HG03354 (cell line): ENCODE results near the gene MREG.
"Not testable (repeated sequence)": the region's sequence is repeated elsewhere in the genome, so short reads cannot be mapped to it uniquely, and the experiment has no call there.

ENCODE experiments used
- ATAC-seq: cut with Tn5 transposase; IDR thresholded peaks from one replicate; pipeline ENCODE4 v1.9.1; 2021; ENCODE audit warnings: mild to moderate bottlenecking; ENCODE audit not compliant: unreplicated experiment, poor library complexity, severe bottlenecking

Gene MREG

DNA sequence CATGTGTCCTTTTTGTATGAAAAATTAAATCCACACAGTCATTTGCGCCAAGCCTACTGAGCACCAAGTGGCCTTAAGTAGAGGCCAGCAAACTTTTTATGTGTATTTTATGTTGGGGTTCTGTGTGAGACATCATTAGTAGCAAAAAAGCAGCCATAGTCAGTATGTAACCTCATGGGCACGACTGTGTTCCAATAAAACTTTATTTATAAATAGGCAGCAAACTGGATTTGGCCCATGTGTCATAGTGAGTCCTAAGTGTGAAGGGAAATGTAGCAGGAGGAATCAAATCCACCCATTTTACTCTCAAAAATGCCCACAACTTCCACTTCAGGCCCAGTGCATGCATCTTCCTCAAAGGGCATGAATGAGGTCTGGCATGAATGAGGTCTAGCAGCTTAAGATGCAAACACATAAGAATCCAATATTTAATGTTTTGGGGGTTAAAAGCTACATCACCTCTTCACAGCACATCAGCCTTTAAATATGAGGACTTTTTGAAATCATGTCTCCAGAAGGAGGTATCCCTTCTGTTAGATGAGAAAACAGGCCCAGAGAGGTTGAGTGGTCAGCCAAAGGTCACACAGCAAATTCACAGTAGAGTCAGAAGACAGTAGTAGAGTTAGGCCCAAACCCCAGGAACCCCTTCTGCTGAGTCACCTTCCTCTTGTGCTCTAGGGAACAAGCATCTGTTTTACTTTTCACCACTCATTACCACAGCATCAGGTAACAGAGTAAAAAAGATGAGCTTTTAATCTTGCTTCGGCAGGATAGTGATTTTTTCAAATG is 45.6 kb downstream of the MREG start:
- no peak for ATAC-seq

DNA sequence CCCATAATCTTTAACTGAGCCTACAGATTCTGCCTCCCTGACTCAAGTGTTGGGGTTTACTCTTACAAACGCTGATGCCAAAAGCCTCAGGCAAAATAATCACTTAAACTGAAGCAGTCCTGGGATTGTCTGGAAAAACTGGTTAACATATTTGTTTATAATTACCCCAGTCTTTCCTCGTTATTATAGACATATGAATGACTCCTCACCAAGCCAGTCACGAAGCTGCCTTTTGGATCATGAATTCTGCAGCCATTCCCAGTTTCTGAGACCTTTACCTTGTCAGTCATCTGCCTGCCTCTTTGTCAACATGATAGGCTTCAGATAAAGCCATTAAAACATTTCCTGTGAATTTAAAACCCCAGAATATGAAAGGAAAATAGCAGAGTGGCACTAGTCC is 46.4 kb downstream of the MREG start:
- ATAC-seq = no peak

DNA sequence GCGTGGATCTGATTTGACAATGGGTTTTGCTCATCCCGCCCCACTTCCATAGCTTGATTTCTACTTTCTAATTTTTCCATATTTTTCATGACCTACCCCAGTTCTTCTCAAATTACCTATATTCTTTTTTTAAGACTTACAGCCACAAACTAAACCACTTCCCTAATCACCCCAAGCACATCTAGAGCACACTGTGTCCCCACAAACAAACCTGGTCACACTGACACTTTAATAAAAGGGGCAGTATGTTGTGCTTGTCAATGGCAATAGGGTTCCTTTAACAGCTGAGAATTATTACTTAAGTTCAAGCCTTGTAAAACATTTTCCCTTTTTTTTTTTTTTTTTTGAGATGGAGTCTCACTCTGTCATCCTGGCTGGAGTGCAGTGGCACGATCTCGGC is 47.1 kb downstream of the MREG start:
- ATAC-seq = no peak

DNA sequence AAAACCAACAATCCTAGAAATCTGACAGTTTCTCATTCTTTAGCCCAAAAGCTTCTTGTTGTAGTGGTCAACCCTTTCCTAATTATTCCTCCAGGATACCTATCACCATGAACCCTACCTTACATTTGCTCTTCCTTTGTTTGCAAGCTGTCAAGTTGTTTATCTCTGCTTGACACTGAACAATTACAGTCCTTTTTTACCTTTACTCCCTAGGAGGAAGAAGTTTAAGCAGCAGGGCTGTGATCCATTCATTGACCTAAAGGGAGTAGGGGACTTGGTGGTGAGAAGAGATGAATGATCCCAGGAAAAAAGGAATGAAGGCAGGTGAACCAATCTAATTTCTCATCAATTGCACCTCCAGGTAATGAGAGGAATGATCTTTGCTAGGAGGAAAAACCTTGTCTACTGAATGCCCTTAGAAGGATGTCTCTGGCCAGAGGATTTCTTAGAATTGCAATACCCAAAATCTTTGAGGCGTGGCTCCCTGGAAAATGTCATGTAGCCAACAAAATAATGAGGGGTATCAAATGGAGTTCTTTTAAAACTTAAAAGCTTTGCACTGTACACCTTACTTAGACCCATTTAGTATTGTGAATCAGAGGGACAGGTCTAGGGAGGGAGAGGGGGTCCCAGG is 47.7 kb downstream of the MREG start:
- no peak for ATAC-seq

DNA sequence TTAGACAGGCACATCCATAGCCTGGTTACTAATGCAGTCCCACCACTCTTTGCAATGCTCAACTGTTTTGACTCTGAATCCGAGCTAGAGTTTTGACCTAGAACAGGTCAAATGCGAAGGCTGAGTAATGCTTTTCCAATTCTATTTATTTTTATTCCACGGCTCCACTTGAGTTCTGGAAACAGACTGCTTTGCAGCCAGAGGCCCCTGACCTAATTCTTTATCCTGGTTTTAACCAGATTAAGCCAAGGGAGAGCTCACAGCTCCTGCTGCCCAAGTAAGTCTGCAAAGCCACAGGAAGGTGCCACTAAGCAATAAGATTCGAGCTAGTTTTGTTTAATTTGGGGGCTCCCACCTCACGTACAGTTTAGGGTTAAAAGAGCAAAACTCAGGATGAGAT is 51.4 kb downstream of the MREG start:
- ATAC-seq = no peak

DNA sequence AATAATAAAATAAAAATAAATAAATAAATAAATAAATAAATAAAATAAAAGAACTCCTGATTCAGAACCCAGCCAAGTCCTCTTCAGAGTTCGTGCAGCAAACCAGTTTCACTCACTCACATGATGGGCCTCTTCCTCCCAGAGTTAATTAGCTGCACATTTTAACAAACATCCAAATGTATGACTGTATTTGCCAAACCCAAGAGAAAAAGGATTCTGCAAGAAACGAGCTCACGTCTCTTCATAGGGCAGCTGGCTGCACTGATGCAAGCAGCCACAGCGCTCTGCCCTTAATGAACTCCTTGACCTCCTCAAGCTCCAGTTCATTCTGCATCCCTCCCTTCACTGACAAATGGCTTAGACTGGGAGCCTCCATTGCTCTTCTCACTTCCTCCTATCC is 55.1 kb downstream of the MREG start:
- no peak for ATAC-seq

DNA sequence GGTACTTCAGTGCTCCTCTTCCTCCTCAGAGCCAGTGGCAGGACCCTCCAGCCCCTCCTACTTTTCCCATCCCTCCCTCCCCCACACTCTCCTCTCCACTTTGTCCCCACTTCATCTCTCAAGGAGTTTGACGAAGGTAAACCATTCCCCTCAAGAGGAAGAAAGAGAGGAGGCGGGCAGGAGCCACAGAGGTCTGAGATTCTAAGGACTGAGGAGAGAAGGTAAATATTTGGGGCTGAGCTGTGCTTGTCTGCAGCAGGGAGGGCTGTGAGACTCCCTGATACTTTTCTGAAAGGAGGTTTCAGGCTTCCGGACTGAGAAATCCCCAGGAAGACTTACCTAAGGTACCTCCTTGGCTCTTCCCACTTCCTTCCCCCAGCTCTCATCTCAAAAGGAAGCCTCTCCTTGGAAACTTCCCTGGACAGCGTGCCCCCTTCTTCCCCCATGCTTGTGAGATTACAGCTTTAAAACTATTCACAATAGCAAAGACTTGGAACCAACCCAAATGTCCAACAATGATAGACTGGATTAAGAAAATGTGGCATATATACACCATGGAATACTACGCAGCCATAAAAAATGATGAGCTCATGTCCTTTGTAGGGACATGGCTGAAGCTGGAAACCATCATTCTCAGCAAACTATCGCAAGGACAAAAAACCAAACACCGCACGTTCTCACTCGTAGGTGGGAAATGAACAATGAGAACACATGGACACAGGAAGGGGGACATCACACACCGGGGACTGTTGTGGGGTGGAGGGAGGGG is 55.8 kb downstream of the MREG start:
- ATAC-seq = not testable (repeated sequence)

DNA sequence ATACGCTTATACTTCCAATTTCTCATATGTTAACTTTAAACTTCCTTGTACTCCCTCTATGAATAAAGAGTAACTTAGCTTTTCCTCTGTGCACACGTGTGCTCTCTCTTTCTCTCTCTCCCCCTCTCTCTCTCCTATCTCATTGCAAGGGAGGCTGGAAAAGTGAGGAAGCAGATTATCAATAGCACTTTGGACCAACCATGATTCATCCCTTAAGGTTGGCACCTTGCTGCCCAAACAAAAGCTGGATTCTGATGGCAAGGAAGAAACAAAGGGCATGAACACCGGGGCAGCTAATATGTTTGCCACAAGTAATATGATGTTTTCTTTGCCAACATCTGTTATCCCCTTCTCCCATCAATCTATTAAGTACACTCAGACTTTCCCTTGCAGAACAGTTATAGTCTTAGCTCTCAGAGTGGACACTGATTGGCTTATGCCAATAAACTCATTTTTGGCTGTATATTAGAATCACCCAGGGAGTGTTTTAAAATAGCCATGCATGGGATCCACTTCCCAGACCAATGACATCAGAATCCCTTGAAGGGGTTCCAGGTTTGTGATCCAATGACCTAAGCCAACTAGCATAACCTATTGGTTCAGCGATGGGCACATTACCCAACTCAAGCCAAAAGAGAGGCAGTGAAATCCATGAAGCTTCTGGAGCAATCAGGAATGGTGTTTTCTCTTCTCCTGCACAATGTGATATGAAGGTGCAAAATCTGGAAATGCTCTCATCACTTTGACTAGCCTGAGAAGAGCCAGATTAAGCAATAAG is 60.3 kb downstream of the MREG start:
- no peak for ATAC-seq

DNA sequence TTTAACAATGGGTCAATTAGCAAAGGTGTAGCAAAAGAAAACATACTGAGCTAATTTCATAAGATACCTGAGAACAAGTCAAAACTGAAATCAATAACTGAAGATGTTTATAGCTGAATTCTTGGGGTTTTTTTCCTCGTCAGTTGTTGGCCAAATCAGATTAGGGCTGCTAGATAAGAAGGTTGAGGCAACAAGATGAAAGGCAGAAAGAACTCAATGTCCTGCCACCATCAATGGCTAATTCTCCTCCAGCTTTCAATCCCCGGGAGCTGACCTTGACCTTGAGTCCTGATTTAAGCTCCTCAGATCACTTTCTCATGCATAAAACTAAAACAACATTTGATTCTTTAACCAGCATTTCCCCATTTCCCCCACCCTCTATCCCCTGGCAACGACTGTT is 61.8 kb downstream of the MREG start:
- ATAC-seq = no peak

DNA sequence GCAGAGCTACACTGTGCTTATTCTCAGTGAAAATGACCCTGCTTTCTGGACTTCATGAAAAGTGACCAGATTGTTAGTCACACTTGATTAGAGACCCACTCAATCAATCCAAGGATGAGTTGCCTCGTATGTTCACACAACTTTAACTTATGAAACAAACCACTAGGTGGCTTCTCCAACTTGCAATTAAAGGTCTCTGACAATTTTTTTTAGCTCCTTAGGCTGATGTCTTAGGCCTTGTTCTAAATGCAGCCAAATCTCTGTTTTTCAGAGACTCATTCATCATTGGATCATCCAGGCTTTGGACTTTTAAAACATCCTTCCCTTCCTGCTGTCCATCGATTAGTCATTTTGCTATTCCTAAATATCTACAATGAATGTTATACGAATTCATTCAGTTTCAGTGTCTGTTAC is 63.4 kb downstream of the MREG start:
- ATAC-seq = peak; percentile 95

DNA sequence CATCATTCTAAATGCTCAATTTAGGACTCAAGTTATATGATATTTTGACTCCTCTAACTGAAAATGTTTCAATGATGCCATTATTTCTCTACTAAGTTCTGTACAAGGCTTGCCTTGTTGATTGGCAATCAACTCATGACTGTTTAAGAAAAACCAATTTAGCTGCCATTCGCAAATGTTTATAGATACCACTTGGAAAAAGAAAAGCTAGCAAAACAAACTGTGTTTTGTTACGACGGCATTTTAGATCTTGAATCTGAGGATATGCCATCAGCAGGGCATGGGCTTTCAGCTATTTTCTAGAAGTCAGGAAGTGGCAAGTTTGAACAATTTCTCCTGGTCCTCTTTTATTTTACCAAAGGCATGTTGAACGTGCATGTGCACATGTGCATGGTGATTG is 65.3 kb downstream of the MREG start:
- ATAC-seq = no peak

DNA sequence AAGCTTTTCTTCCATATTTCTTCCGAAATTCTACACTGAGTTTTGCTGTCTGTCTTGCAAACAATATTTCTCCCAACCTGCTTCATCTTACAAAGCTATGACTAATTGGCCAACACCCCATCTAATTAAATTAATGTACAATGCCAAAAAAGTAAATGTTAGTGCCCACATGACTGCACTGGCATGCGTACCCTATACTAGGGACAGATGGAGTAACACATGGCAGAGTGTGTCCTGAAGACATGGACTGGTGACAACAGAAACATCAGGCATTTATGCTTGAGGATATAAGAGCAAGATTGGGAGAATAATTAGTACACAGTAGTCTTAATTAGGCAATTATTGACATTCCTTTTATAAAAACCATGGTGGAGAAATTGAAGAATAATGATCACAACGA is 66.8 kb downstream of the MREG start:
- ATAC-seq = no peak

DNA sequence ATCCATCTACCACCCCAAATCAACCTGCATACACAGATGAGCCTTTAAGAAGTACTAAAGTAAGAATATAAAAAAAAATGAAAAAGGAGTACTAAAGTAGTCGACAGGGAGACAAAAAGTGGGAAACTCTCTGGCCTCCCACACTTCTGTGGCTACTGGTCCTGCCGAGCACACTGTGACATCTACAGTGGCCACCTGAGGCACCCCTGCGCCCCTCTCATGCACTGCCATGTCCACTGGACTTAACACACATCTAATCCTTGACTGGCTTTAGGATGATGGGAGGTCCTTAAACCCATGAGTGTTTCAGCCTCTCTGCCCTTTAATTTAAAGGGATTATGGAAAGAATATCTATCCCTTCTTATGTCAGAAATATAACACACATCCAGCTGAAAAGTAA is 71.2 kb downstream of the MREG start:
- no peak for ATAC-seq

DNA sequence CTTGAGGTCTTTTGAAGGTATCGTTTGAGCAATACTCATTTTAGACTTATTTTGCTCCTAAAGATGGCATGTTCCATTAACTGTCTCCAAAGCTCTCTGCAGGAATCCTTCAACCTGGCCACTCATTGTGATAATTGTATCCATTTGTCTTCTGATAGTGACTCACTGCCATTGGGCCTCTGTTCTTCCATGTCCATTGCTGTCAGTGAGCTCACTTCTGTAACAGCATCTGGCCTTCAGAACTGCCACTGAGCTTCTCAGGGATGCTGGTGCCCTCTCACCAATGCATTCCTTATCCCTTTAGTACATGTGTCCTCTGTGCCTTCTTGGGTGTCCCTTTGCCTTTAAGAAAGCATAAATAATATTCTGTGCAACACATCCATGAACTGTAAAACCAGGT is 71.6 kb downstream of the MREG start:
- ATAC-seq = no peak

DNA sequence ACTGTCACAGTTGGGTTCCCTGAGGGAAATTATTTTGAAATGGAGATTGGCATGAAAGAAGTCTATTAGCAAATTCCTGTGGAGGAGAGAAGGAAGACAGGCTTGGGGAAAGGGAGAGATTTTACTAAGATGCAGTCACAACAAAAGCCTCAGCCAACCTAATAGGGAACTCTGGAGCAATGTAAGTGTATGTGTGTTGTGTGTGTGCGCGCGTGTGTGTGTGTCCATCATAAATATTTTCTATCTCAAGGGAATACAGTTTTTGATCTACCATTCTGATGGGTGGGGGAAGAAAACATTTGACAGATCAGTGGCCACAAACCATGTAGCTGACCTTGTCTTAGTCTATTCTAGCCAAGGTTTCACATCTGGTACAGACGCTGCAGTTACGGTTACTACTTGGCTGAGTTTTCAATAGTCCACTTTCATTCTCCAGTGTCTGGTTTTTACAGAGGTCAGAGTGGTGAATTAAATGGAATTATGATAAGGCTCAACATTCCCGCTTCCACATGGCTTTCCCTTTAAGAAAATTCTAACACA is 72.6 kb downstream of the MREG start:
- ATAC-seq = no peak

DNA sequence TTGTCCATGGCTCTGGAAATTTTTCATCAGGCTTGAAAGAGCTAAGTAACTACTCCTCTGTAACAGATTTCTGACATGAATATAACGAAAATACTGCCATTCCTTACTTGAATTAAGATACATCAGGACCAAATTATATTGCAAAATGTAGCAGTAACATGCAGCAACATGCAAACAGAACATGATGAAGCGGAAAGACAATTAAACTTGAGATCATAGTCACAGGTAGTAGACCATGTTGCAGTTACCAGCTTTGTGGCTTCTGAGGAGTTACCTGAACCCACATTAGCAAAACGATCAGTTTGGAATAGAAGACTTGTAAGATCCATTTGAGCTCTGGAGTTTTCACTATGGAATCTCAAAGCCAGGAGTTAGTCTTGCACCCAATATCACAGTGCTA is 76.2 kb downstream of the MREG start:
- ATAC-seq = no peak

DNA sequence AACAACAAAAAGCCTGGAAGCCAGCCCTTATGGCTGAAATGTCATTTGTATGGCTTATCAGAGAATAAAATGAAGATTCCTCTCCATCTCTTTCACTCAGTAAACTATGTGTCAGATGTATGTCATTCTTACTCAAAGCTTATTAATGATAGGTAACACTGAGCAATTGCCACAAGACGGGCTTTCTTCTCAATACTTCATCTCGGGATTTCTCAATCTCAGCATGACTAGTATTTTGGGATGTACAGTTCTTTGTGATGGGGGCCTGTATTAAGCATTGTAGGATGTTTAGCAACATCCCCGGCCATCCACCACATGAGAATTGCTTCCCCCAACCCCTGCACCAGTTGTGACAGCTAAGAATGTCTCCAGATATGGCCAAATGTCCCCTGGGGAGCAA is 80.2 kb downstream of the MREG start:
- ATAC-seq = no peak

DNA sequence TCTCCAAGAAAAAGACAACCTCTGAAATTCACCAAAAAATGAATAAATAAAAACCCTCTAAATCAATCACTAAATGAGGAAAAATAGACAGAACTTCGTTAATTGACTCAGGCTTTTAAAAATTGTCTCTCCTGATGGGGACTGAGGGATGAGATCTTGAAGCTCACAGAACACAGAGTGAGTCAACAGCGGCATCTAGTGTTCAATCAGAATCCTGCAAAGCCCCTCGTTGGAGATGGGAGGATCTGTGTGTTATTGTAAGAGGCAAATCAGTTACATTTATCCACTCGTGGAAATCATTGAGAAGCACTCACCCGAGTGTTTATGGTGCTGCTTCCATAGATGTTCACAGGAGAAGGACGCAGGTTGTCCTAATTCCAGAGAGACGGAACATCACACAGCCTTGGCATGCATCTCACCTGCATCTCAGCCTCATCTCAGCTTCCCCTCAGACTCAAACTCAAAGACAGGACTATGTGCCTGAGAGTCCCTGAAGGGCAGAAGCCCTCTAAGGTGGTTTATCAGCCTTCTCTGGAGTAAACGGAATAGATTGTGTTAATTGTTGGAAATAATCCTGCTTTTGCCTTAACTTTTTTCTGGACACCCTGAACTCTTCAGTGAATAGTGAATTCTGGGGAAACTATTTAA is 82.0 kb downstream of the MREG start:
- peak; percentile 94 for ATAC-seq

DNA sequence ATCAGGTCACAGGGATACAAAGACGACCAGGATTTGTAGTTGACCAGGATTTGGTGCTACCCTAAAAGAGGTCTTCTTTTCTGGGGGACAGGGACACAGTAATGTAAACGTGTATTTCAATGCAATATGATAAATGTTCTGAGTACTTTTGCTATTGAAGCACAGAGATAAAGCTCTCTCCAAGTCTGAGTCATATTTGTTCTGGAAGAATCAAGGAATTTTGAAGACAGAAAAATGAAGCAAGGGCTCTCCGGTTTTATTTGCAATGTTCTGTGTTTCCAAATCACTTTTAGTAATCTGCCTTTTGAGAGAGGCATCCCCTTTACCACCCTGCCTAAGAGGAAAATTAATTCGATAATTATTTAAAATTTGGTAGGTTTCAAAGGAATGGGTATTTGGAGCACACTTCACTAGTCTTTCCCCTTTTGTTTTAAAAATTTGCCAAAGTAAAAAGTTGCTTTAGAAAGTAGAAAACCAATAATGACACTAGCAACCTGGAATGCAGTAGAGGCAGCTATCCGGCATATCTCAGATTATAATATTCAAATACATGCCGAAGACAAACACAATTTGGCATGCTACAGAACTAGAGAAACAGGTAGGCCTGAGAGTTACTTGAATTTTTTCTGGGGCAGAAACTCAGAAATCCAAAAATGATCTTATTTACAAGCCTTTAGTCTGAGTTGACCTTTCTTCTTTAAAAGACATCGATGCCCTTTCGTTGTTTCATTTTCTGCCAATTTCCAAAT is 82.7 kb downstream of the MREG start:
- ATAC-seq = no peak
